ENCODE measurements around the gene CDYL. TPM values are rescaled to one million over a fixed set of nuclear protein-coding genes. Genes with fewer than 3 reads are reported as not detected.

The CDYL gene
- total and polyA plus RNA-seq, 2 of the 4 experiments (the other 2 are of a cell fraction) = 14.2 to 92.1 TPM

GRCh38 chr6:4999586-4999985 is 223.4 kb downstream of the CDYL start:
- TF ChIP-seq RAD21 (IDR thresholded peaks at IDR 0.05; ENCODE audit: low read length) (no peak), USF2 (IDR thresholded peaks at IDR 0.05; ENCODE audit: low read depth, low read length) (no peak), NFE2L2 (IDR thresholded peaks at IDR 0.05; ENCODE audit: low read depth, low read length) (no peak), MXI1 (IDR thresholded peaks at IDR 0.05; ENCODE audit: borderline replicate concordance, low read depth, low read length) (no peak), FOS (IDR thresholded peaks at IDR 0.05; ENCODE audit: low read depth, low read length) (no peak), ELK1 (IDR thresholded peaks at IDR 0.05; ENCODE audit: borderline replicate concordance, low read depth, low read length) (no peak), CTCF (conservative IDR thresholded peaks at IDR 0.05; ENCODE audit: low read depth, low read length) (no peak), SMC3 (IDR thresholded peaks at IDR 0.05; ENCODE audit: low read depth, low read length) (no peak), RCOR1 (IDR thresholded peaks at IDR 0.05; ENCODE audit: insufficient replicate concordance, low read length) (no peak), CHD1 (IDR thresholded peaks at IDR 0.05; ENCODE audit: low read depth, low read length) (no peak), BHLHE40 (IDR thresholded peaks at IDR 0.05; ENCODE audit: low read depth, low read length) (no peak), MAZ (IDR thresholded peaks at IDR 0.05; ENCODE audit: borderline replicate concordance, low read depth, low read length) (no peak)
- no peak overlapping the region for H4K91ac ChIP-seq (ENCODE audit: insufficient read depth, low read depth, low read length)
- H3K9ac ChIP-seq (ENCODE audit: low read depth, low read length) = no peak overlapping the region
- no peak overlapping the region for H2BK15ac ChIP-seq (ENCODE audit: low read depth, low read length)
- no peak overlapping the region for H3K23ac ChIP-seq (ENCODE audit: low read depth, low read length)
- no peak overlapping the region for H2AK9ac ChIP-seq (replicated peaks; ENCODE audit: low read depth, low read length, poor library complexity)
- peaks cover 0 to 4% of the 10 kb centered on the region in 2 experiments; a peak in 1 of 4 replicates for H3K79me1 ChIP-seq (ENCODE audit: low read depth in 1 of 2, low read length in 2 of 2)
- no peak overlapping the region for H3K4me3 ChIP-seq (ENCODE audit: insufficient read depth, low read depth, low read length)
- no peak overlapping the region for H2AFZ ChIP-seq (replicated peaks; ENCODE audit: low read length, poor library complexity)
- no peak overlapping the region for H4K8ac ChIP-seq (ENCODE audit: low read depth in 2 of 2, low read length in 2 of 2)
- BruUV-seq (replicated peaks) = no TSS peak
- no peak overlapping the region for H2BK20ac ChIP-seq (ENCODE audit: low read depth, low read length)
- no CpG with 5 or more reads among the region's 2 CpGs for WGBS, 2 experiments (ENCODE audit: extremely low coverage in 2 of 2, insufficient read length in 1 of 2)
- no peaks in the 10 kb centered on the region; the same call in 1 of the 2 replicates for H3K4me1 ChIP-seq (ENCODE audit: control insufficient read depth, insufficient read depth, low read length)
- dilution Hi-C loops (cut with HindIII; ENCODE audit: low sequenced_read_pairs, unreplicated experiment) = no loop called here
- ChIA-PET POLR2A (ENCODE audit: unreplicated experiment) (no interaction called here), CTCF (no interaction called here)
- no peaks in the 10 kb centered on the region for H3K27me3 ChIP-seq (ENCODE audit: control insufficient read depth, insufficient read depth, low read length)
- ATAC-seq (ENCODE audit: low read depth) (no peak), DNase-seq (no peak)
- no peak overlapping the region for H2AK5ac ChIP-seq (ENCODE audit: low read depth, low read length)
- H3K56ac ChIP-seq (ENCODE audit: extremely low read depth, insufficient read depth, low read length) = no peak overlapping the region
- H4K5ac ChIP-seq (ENCODE audit: low read depth, low read length) = no peak overlapping the region
- in situ Hi-C loops (cut with MboI; ENCODE audit: low sequenced_read_pairs) = no loop called here
- no peak overlapping the region for H3K27ac ChIP-seq (ENCODE audit: insufficient read depth, low read length)
- H2BK120ac ChIP-seq (ENCODE audit: low read depth, low read length) = no peak overlapping the region
- no peak overlapping the region for H3K4me2 ChIP-seq (ENCODE audit: low read depth, low read length)
- peaks cover 4% of the 10 kb centered on the region; the same call in 1 of the 2 replicates for H3K9me1 ChIP-seq (ENCODE audit: insufficient read depth, low read length)
- H3K14ac ChIP-seq (replicated peaks; ENCODE audit: low read depth, low read length) = no peak overlapping the region
- intact Hi-C loops (cut with micrococcal nuclease) = no loop called here
- no peak overlapping the region for H3K18ac ChIP-seq (ENCODE audit: low read depth, low read length)
- H3K4ac ChIP-seq (ENCODE audit: low read depth, low read length) = no peak overlapping the region
- H4K20me1 ChIP-seq (ENCODE audit: insufficient read depth, low read length) = no peaks in the 10 kb centered on the region; the same call in 1 of the 2 replicates
- H3K9me3 ChIP-seq (ENCODE audit: control insufficient read depth, insufficient read depth, low read length) = no peaks in the 10 kb centered on the region
- H2BK5ac ChIP-seq (ENCODE audit: low read depth, low read length, poor library complexity, severe bottlenecking) = no peak overlapping the region
- H3K36me3 ChIP-seq (ENCODE audit: control insufficient read depth, insufficient read depth, low read length) = peaks cover 7% of the 10 kb centered on the region

Measured in IMR-90 (cell line).